Lower leg skin (tissue), 4 donors: ENCODE results near the gene FGGY. TPM values are rescaled to one million over a fixed set of nuclear protein-coding genes. Genes with fewer than 3 reads are reported as not detected.

Experiments
- DNase-seq, 2 donors: peaks; one replicate each; pipeline ENCODE4 v3.0.0-alpha.2; 2019; ENCODE audit warnings: low spot score in 2 of 2
- H3K4me3 ChIP-seq: fragments of 200-600 bp; sonication (generic); 2 replicates; pipeline ENCODE4 v1.5.1; 2017; ENCODE audit warnings: mild to moderate bottlenecking, low read depth; ENCODE audit not compliant: poor library complexity, severe bottlenecking
- CTCF ChIP-seq, 3 donors: fragments of 450-650 bp; IDR thresholded peaks; one replicate each; pipeline ENCODE4 v1.5.1; 2016; ENCODE audit warnings: antibody characterized with exemption in 3 of 3, mild to moderate bottlenecking in 3 of 3, moderate library complexity in 2 of 3
- POLR2A ChIP-seq, 2 donors: fragments of 450-650 bp; IDR thresholded peaks; one replicate each; pipeline ENCODE4 v1.6.1; 2016 to 2017; ENCODE audit warnings: antibody characterized with exemption in 2 of 2, mild to moderate bottlenecking in 1 of 2, moderate library complexity in 1 of 2
- WGBS, 2 donors: methylation state at CpG; one replicate each; pipeline ENCODE4 v1.1.5; 2018; 5-methylcytosine and 5-hydroxymethylcytosine counted together
- intact Hi-C: fragments of 100-400 bp; cut with DNase I; formaldehyde crosslinking; loops from one replicate; pipeline ENCODE4 v1.15.0; 2023; ENCODE audit warnings: low total_unique reads
- total RNA-seq, 4 donors: library from RNA; depleted of rRNA; stranded (reverse); fragments of >200 nt; gene quantifications; one replicate each; pipeline ENCODE4 v1.1.0, GENCODE V29; 2016

FGGY gene
- total RNA-seq, 4 donors from 2014 or later: 10.0 to 29.5 (median 17.5) TPM

- intact Hi-C loops: no loop called here
- no peak for DNase-seq
- no peak overlapping the region for H3K4me3 ChIP-seq
- WGBS, 2 donors: 85 to 97% methylated on average over 8 of the region's 8 CpGs
- no peak for TF ChIP-seq CTCF (IDR thresholded peaks at IDR 0.05)
- no peak for TF ChIP-seq POLR2A (IDR thresholded peaks at IDR 0.05)
These were observed 399.7 kb downstream of the FGGY start for GRCh38 chr1:59696421-59697115.

GRCh38 chr1:59697150-59697800 lies 400.4 kb downstream of the FGGY start:
- TF ChIP-seq CTCF (IDR thresholded peaks at IDR 0.05) (no peak), POLR2A (IDR thresholded peaks at IDR 0.05) (no peak)
- intact Hi-C loops: no loop called here
- DNase-seq: no peak
- H3K4me3 ChIP-seq: no peak overlapping the region
- 54 to 63% methylated on average over 8 of the region's 8 CpGs for WGBS, 2 donors

GRCh38 chr1:59698386-59698785 lies 401.5 kb downstream of the FGGY start:
- intact Hi-C loops: no loop called here
- no peak for DNase-seq
- WGBS, 2 donors: 59 to 66% methylated on average over 4 of the region's 4 CpGs
- TF ChIP-seq CTCF (IDR thresholded peaks at IDR 0.05): no peak
- TF ChIP-seq POLR2A (IDR thresholded peaks at IDR 0.05): no peak
- H3K4me3 ChIP-seq: no peak overlapping the region

- TF ChIP-seq POLR2A (IDR thresholded peaks at IDR 0.05): no peak
- peak in 1 of 3 donors; percentile 56 for TF ChIP-seq CTCF (IDR thresholded peaks at IDR 0.05)
- intact Hi-C loops: no loop called here
- 44 to 45% methylated on average over 5 of the region's 5 CpGs for WGBS, 2 donors
- no peak for DNase-seq
- H3K4me3 ChIP-seq: no peak overlapping the region
These were observed 402.4 kb downstream of the FGGY start for GRCh38 chr1:59699227-59699847.

- H3K4me3 ChIP-seq: no peak overlapping the region
- 92 to 94% methylated on average over 3 of the region's 3 CpGs for WGBS, 2 donors
These were observed 404.5 kb downstream of the FGGY start for GRCh38 chr1:59701376-59701775.

More at GRCh38 chr1:59701376-59701775, 404.5 kb downstream of the FGGY start:
- no peak for DNase-seq
- TF ChIP-seq CTCF (IDR thresholded peaks at IDR 0.05) (no peak), POLR2A (IDR thresholded peaks at IDR 0.05) (no peak)
- intact Hi-C loops: loop anchor here (10.0 kb wide), 1 partner anchor 957 kb away; no protein-coding TSS in a partner anchor
